Measurements from ENCODE around the gene BEND6.

- no peak for TF ChIP-seq POLR2AphosphoS5 (IDR thresholded peaks at IDR 0.05)
- no peak for TF ChIP-seq CTCF (IDR thresholded peaks at IDR 0.05)
Measured at GRCh38 chr6:56965126-56965525, 10.2 kb downstream of the BEND6 start.
